ENCODE data around the gene CR2.

The CR2 gene

GRCh38 chr1:207454046-207454964 lies at the start of gene CR2:
CR2 (plus strand) TSS chr1:207454328; CDS start chr1:207454419, 91 bp downstream.
- TF ChIP-seq CTCF (IDR thresholded peaks at IDR 0.05; ENCODE audit: control insufficient read depth, extremely low read depth, insufficient read depth), result peak; percentile 21; the same call in 1 of the 2 replicates
- peak within 1 kb of the TSS; percentile 33 for H3K4me3 ChIP-seq (ENCODE audit: low read depth, low read length)
- DNase-seq (ENCODE audit: low read depth), result no peak

GRCh38 chr1:207404849-207405525 lies 49.1 kb upstream of the CR2 start:
- DNase-seq (ENCODE audit: low read depth), result peak; percentile 53
- peak; percentile 78 for TF ChIP-seq CTCF (IDR thresholded peaks at IDR 0.05; ENCODE audit: control insufficient read depth, extremely low read depth, insufficient read depth)
- H3K4me3 ChIP-seq (ENCODE audit: low read depth, low read length), result no peak overlapping the region

GRCh38 chr1:207405814-207406213 lies 48.3 kb upstream of the CR2 start:
- DNase-seq (ENCODE audit: low read depth), result no peak
- TF ChIP-seq CTCF (IDR thresholded peaks at IDR 0.05; ENCODE audit: control insufficient read depth, extremely low read depth, insufficient read depth), result no peak
- H3K4me3 ChIP-seq (ENCODE audit: low read depth, low read length), result no peak overlapping the region

GRCh38 chr1:207407655-207408260 lies 46.4 kb upstream of the CR2 start:
- TF ChIP-seq CTCF (IDR thresholded peaks at IDR 0.05; ENCODE audit: control insufficient read depth, extremely low read depth, insufficient read depth), result no peak

GRCh38 chr1:207412845-207413244 lies 41.3 kb upstream of the CR2 start:
- no peak overlapping the region for H3K4me3 ChIP-seq (ENCODE audit: low read depth, low read length)
- no peak for TF ChIP-seq CTCF (IDR thresholded peaks at IDR 0.05; ENCODE audit: control insufficient read depth, extremely low read depth, insufficient read depth)
- DNase-seq (ENCODE audit: low read depth), result no peak

More at GRCh38 chr1:207407655-207408260, 46.4 kb upstream of the CR2 start:
- H3K4me3 ChIP-seq (ENCODE audit: low read depth, low read length), result no peak overlapping the region
- DNase-seq (ENCODE audit: low read depth), result no peak

- no peak overlapping the region for H3K4me3 ChIP-seq (ENCODE audit: low read depth, low read length)
- no peak for TF ChIP-seq CTCF (IDR thresholded peaks at IDR 0.05; ENCODE audit: control insufficient read depth, extremely low read depth, insufficient read depth)
- DNase-seq (ENCODE audit: low read depth), result no peak
Observed at GRCh38 chr1:207414606-207415108, 39.5 kb upstream of the CR2 start.

All from LNCaP clone FGC (cell line).